ENCODE measurements around the gene OR8B4.
"Not testable (repeated sequence)": the region's sequence is repeated elsewhere in the genome, so short reads cannot be mapped to it uniquely, and the experiment has no call there.

Gene OR8B4

GRCh38 chr11:124463990-124464389 is 39.3 kb upstream of the OR8B4 start:
- TF ChIP-seq CTCF (IDR thresholded peaks at IDR 0.05; ENCODE audit: control extremely low read depth, extremely low read depth, low read depth, missing control alignments): no peak
- CTCF ChIA-PET: interaction anchor here (1.6 kb wide), 1 partner anchor 17 kb away, joined by 3 read pairs; no protein-coding TSS in a partner anchor
- no peak for DNase-seq (ENCODE audit: extremely low spot score)
- POLR2A ChIA-PET: no interaction called here

- ChIA-PET CTCF (no interaction called here), POLR2A (no interaction called here)
- TF ChIP-seq CTCF (IDR thresholded peaks at IDR 0.05; ENCODE audit: control extremely low read depth, extremely low read depth, low read depth, missing control alignments): no peak
- DNase-seq (ENCODE audit: extremely low spot score): no peak
Measured at GRCh38 chr11:124463324-124463723, 38.7 kb upstream of the OR8B4 start.

GRCh38 chr11:124460459-124460858 is 35.8 kb upstream of the OR8B4 start:
- no peak for TF ChIP-seq CTCF (IDR thresholded peaks at IDR 0.05; ENCODE audit: control extremely low read depth, extremely low read depth, low read depth, missing control alignments)
- POLR2A ChIA-PET: no interaction called here
- CTCF ChIA-PET: no interaction called here
- DNase-seq (ENCODE audit: extremely low spot score): no peak

GRCh38 chr11:124459379-124459778 is 34.7 kb upstream of the OR8B4 start:
- POLR2A ChIA-PET; DNase-seq (ENCODE audit: extremely low spot score): not testable (repeated sequence)
- CTCF ChIA-PET: interaction anchor here (1.3 kb wide), 1 partner anchor 12 kb away, joined by 3 read pairs; no protein-coding TSS in a partner anchor

- CTCF ChIA-PET: interaction anchor here (2.2 kb wide), 1 partner anchor 10 kb away, joined by 8 read pairs; no protein-coding TSS in a partner anchor
- no peak for TF ChIP-seq CTCF (IDR thresholded peaks at IDR 0.05; ENCODE audit: control extremely low read depth, extremely low read depth, low read depth, missing control alignments)
- DNase-seq (ENCODE audit: extremely low spot score): no peak
Measured at GRCh38 chr11:124454552-124454951, 29.9 kb upstream of the OR8B4 start.

GRCh38 chr11:124446916-124447315 is 22.2 kb upstream of the OR8B4 start:
- ChIA-PET CTCF (interaction anchor here (0.8 to 1.4 kb wide), 3 partner anchors 12 to 22 kb away, joined by 3 read pairs; partner anchors contain the start of gene OR8B4), POLR2A (no interaction called here)
- DNase-seq (ENCODE audit: extremely low spot score): no peak
- TF ChIP-seq CTCF (IDR thresholded peaks at IDR 0.05; ENCODE audit: control extremely low read depth, extremely low read depth, low read depth, missing control alignments): no peak

More at GRCh38 chr11:124454552-124454951, 29.9 kb upstream of the OR8B4 start:
- POLR2A ChIA-PET: no interaction called here

GRCh38 chr11:124445646-124446150 is 21.0 kb upstream of the OR8B4 start, which contains the start of gene OR8B8:
Gene OR8B8 (minus strand): TSS chr11:124445696. CDS start chr11:124441085, 4,611 bp downstream.
- ChIA-PET CTCF (interaction anchor here (1.1 kb wide), 1 partner anchor 14 kb away, joined by 3 read pairs; no protein-coding TSS in a partner anchor), POLR2A (no interaction called here)
- DNase-seq (ENCODE audit: extremely low spot score): no peak
- no peak for TF ChIP-seq CTCF (IDR thresholded peaks at IDR 0.05; ENCODE audit: control extremely low read depth, extremely low read depth, low read depth, missing control alignments)

Data from GM10248 (cell line).